T-helper 2 cell treated with Interferon-gamma antibody and Interleukin-4, amounts not matched to agents 5 μg/mL and 100 μg/mL, for 36 hours (primary cell): ENCODE measurements around the gene CES1.
"Not testable (repeated sequence)": the region's sequence is repeated elsewhere in the genome, so short reads cannot be mapped to it uniquely, and the experiment has no call there.

Source experiments
- DNase-seq: peaks from one replicate; pipeline ENCODE4 v3.0.0; 2021; ENCODE audit warnings: low spot score
- H3K27ac Mint-ChIP-seq: one replicate; pipeline ENCODE4 v1.8.0; 2021; ENCODE audit warnings: mild to moderate bottlenecking, mixed read lengths
- H3K27me3 Mint-ChIP-seq: one replicate; pipeline ENCODE4 v1.8.0; 2021; ENCODE audit warnings: low read depth, mixed read lengths
- H3K36me3 Mint-ChIP-seq: one replicate; pipeline ENCODE4 v1.8.0; 2021; ENCODE audit warnings: low read depth, mixed read lengths
- H3K4me1 Mint-ChIP-seq: one replicate; pipeline ENCODE4 v1.8.0; 2021; ENCODE audit warnings: low read depth, mixed read lengths
- H3K4me3 Mint-ChIP-seq: one replicate; pipeline ENCODE4 v1.8.0; 2022; ENCODE audit warnings: mild to moderate bottlenecking, moderate library complexity, mixed read lengths
- H3K9me3 Mint-ChIP-seq: one replicate; pipeline ENCODE4 v1.8.0; 2021; ENCODE audit warnings: mixed read lengths

CES1 gene

DNA sequence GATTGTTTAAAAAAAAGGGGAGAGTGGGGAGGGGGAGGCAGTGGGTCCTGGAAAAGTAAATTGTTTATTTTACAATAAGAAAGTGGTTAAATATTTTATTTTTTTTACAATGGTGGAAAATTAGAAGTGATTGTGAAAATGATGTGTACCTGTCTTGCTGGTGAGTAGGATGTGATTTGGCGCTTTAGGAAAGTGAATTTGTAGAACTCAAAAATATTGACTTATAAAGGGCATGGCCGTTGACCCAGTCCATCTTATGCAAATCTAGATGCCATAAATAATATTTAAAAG, 10.2 kb upstream of the CES1 start:
- H3K27me3 Mint-ChIP-seq, result no peaks in the 10 kb centered on the region
- H3K27ac Mint-ChIP-seq, result no peak overlapping the region
- H3K4me3 Mint-ChIP-seq, result no peak overlapping the region
- no peaks in the 10 kb centered on the region for H3K36me3 Mint-ChIP-seq
- no peaks in the 10 kb centered on the region for H3K4me1 Mint-ChIP-seq
- no peak for DNase-seq
- H3K9me3 Mint-ChIP-seq, result no peaks in the 10 kb centered on the region

DNA sequence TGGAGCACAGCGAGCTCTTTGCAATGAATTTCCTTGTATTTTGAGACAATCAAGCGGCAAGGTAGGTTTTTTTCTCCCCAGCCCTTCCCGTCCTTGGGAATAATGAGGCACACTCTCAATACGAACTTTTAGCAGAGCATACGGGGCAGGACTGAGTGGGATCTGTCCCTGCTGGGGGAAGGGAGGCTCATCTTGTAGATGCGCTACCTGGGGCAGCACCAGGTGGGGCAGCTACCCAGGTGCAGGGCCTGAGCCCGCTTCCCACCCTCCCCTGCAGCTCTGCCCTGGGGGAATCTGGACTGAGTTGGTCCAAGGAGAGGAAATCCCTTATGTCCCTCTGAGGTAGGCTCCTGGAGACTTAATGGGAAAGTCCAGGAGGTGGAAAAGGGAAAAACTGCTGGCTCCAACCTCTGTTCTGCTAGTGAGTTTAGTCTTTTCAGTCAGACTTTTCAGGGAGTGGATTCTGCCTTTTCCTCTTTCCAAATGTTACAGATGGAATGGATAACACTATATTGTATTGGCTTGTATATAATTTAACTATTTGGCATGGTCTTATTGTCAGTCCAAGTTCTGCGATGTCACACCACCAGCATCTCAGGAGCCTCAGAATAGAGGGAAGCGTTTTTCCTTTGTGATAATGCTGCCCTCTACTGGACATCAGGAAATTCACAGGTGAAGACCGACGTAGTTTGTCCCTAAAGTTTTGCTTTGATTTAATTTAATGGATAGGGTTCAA, 9.6 kb upstream of the CES1 start:
- Mint-ChIP-seq H3K4me3 (no peak overlapping the region), H3K4me1 (no peaks in the 10 kb centered on the region), H3K27me3 (no peaks in the 10 kb centered on the region), H3K36me3 (no peaks in the 10 kb centered on the region), H3K27ac (no peak overlapping the region), H3K9me3 (no peaks in the 10 kb centered on the region)
- DNase-seq, result peak; percentile 8

DNA sequence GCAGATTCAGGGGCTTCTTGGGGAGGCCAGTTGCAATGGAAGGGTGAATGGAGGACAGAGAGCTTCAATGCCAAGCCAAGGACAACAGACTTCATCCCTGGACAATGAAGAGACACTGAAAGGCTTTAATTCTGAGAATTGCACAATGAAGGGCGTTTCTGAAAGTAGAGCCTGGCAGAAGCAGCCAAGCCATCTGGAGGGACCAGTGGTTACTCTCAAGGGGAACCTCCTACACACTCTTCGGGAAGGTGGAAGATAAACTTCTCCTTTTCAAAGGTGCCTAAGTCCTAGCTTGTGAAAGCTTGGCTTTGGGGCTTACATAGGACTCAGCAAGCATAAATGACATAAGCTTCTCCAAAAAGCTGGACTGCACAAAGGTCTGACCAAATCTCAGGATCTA, 6.2 kb upstream of the CES1 start:
- Mint-ChIP-seq H3K9me3 (no peaks in the 10 kb centered on the region), H3K27me3 (no peaks in the 10 kb centered on the region), H3K4me3 (no peak overlapping the region), H3K4me1 (no peaks in the 10 kb centered on the region), H3K27ac (no peak overlapping the region), H3K36me3 (no peaks in the 10 kb centered on the region)
- DNase-seq, result no peak

DNA sequence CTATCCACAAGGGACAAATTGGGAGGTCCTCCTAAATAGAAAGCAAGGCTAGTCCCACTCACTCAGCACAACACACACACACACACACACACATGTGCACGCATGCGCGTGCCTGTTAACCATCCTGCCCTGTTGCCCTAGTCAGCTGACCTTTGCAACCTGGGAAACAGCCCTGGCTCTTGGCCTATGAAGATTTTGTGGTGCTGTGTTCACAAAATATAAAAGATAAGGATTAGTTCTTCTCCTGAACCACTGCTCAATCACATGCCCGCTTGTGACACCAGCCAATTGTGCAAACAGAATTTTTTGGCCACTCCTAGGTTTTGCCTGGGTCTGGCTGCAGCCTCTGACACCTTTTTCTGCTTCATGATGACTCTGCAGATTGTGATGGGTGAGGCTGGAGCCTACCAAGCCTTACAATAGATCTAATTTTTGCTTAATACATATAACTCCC, 3.3 kb upstream of the CES1 start:
- no peaks in the 10 kb centered on the region for H3K27me3 Mint-ChIP-seq
- DNase-seq, result no peak
- H3K4me3 Mint-ChIP-seq, result no peak overlapping the region
- H3K36me3 Mint-ChIP-seq, result no peaks in the 10 kb centered on the region
- H3K27ac Mint-ChIP-seq, result no peak overlapping the region
- H3K4me1 Mint-ChIP-seq, result no peaks in the 10 kb centered on the region
- H3K9me3 Mint-ChIP-seq, result no peaks in the 10 kb centered on the region

DNA sequence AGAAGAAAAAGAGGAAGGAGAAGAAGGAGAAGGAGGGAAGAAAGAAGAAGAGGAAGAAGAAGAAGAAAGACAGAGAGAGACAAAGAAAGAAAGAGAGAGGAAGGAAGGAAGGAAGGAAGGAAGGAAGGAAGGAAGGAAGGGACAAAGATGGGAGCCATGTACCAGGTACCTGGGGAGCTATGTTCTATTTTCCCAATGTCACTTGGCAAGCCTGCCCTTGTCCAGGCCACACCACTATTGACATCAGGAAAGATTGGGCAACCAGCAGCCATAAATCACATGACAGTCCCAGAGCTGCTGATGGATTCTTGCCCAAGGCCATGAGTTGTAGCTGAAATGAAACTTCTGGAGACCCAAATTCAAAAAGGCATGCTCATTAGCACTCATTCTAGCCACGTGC, 2.7 kb upstream of the CES1 start:
- Mint-ChIP-seq H3K27ac (no peak overlapping the region), H3K4me1 (no peaks in the 10 kb centered on the region), H3K9me3 (no peaks in the 10 kb centered on the region), H3K27me3 (no peaks in the 10 kb centered on the region), H3K36me3 (no peaks in the 10 kb centered on the region), H3K4me3 (no peak overlapping the region)
- no peak for DNase-seq

DNA sequence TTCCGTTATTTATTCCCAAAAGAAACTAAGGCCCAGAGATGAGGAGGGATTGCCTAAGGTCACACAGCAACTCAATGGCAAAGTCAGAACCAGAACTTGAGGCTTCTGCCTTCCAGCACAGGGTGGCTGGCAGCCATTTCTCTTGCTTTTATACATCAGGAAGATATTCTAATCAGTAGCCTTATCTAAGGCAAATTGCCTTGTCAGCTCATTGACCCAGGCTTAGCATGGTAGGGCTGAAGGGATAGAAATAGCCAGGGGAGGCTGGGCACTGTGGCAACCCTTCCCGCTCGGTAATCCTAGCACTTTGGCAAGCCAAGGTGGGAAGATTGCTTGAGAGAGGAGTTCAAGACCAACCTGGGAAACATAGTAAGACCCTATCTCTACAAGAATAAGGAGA, 2.3 kb upstream of the CES1 start:
- not testable (repeated sequence) for H3K36me3 Mint-ChIP-seq, H3K4me1 Mint-ChIP-seq, H3K27ac Mint-ChIP-seq, H3K4me3 Mint-ChIP-seq, H3K9me3 Mint-ChIP-seq, H3K27me3 Mint-ChIP-seq, DNase-seq

DNA sequence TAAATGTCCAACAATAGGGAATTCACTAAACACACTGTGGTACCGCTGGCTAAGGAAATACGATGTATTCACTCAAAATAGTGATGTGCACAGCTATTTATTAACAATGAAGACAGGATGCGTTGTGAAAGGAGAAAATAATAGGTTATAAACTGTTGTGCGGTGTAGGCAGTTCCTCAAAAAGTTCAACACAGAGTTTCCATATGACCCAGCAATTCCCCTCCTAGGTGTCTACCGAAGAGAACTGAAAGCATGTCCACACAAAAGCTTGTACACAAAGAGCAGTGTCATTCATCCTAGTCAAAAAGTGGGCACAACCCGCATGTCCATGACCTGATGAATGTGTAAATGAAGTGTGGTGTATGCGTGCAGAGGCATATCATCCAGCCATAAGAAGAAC, 1.2 kb upstream of the CES1 start:
- no peaks in the 10 kb centered on the region for H3K36me3 Mint-ChIP-seq
- H3K4me3 Mint-ChIP-seq, result no peak overlapping the region
- H3K4me1 Mint-ChIP-seq, result no peaks in the 10 kb centered on the region
- H3K27ac Mint-ChIP-seq, result no peak overlapping the region
- no peaks in the 10 kb centered on the region for H3K9me3 Mint-ChIP-seq
- H3K27me3 Mint-ChIP-seq, result no peaks in the 10 kb centered on the region
- DNase-seq, result no peak

DNA sequence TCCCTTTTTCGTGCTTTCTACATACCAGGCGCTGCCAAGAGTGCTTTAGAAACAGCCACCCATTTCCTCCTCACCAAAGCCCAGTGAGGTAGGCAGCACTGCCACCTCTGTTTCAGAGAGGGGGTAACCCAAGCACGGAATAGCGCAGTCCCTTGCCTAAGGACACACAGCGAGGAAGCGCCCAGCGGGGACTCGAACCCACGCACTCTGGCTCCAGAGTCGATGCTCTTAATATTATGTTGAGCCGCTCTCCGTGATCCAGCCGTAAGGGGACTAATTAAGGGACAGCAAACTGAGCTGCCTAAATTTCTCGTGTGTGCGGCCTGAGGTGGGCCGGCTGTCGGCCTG, 497 bp downstream of the CES1 start:
- no peaks in the 10 kb centered on the region for H3K36me3 Mint-ChIP-seq
- H3K4me3 Mint-ChIP-seq, result no peak overlapping the region
- H3K27me3 Mint-ChIP-seq, result no peaks in the 10 kb centered on the region
- no peak for DNase-seq
- H3K4me1 Mint-ChIP-seq, result no peaks in the 10 kb centered on the region
- no peak overlapping the region for H3K27ac Mint-ChIP-seq
- no peaks in the 10 kb centered on the region for H3K9me3 Mint-ChIP-seq

DNA sequence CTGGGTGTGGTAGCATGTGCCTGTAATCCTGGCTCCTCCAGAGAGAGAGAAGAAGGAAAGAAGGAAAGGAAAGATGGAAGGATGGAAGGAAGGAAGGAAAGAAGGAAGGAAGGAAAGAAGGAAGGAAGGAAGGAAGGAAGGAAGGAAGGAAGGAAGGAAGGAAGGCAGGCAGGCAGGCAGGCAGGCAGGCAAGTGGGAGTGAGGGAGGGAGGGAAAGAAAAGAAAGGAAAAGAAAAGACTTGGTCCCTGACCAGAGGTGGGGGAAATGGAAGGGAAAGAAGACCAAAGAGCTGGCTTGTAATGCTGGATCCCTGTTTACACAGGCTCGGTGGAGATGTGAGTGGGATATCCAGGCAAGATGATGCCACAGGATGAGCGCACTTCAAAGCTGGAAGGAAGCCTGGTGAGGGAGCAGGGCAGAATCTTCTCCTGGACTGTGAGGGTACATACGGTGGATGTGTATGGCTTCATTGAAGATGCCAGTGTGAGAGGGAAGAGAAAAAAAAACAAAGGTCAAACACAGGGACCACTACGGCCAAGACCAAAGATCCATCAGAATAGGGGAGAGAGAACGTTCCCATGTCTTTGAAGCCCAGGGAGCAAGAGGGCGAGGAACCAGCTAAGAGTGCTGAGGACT, 2.1 kb downstream of the CES1 start:
- no peak overlapping the region for H3K27ac Mint-ChIP-seq
- no peaks in the 10 kb centered on the region for H3K4me1 Mint-ChIP-seq
- H3K27me3 Mint-ChIP-seq, result no peaks in the 10 kb centered on the region
- no peak for DNase-seq
- no peak overlapping the region for H3K4me3 Mint-ChIP-seq
- H3K36me3 Mint-ChIP-seq, result no peaks in the 10 kb centered on the region
- H3K9me3 Mint-ChIP-seq, result no peaks in the 10 kb centered on the region

DNA sequence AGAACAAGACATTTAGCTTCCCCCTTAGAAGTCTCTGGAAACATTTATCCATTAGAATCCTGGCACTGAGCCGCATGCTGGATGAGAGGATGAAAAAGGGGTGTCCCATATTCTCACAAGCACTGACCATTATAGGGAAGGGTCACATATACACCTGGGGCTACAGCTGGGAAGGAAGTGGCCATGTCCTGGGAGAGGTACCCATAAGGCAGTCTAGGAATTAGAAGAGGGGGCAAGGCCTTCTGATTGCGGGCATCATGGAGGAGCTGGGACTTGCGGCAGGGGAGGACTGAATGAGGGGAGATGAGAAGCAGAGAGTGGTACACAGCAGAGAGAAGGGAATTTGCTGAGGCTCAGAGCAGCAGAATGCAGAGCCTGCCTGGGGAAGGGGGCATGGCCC, 3.7 kb downstream of the CES1 start:
- not testable (repeated sequence) for DNase-seq, H3K27me3 Mint-ChIP-seq, H3K36me3 Mint-ChIP-seq, H3K9me3 Mint-ChIP-seq, H3K27ac Mint-ChIP-seq, H3K4me3 Mint-ChIP-seq, H3K4me1 Mint-ChIP-seq

DNA sequence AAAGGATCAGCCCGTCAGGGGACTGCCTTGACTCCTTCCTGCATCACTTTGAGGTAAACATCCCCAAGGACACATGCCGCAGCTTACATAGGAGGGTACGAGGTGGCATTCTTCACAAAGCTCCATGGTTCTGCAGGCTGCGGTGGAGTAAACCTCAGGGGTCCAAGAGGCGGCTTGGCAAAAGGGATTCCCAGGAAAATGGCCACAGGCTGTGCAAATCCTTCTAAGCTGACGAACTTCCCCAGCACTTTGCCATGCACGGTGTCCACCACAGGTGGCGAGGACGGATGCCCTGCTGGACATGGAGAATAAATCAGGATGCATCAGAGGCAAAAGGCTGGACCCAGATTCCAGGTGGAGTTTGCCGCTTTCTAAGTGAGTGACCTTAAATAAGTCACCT, 4.2 kb downstream of the CES1 start:
- no peak overlapping the region for H3K4me3 Mint-ChIP-seq
- H3K9me3 Mint-ChIP-seq, result no peaks in the 10 kb centered on the region
- H3K4me1 Mint-ChIP-seq, result no peaks in the 10 kb centered on the region
- no peak for DNase-seq
- H3K27ac Mint-ChIP-seq, result no peak overlapping the region
- H3K36me3 Mint-ChIP-seq, result no peaks in the 10 kb centered on the region
- H3K27me3 Mint-ChIP-seq, result no peaks in the 10 kb centered on the region

DNA sequence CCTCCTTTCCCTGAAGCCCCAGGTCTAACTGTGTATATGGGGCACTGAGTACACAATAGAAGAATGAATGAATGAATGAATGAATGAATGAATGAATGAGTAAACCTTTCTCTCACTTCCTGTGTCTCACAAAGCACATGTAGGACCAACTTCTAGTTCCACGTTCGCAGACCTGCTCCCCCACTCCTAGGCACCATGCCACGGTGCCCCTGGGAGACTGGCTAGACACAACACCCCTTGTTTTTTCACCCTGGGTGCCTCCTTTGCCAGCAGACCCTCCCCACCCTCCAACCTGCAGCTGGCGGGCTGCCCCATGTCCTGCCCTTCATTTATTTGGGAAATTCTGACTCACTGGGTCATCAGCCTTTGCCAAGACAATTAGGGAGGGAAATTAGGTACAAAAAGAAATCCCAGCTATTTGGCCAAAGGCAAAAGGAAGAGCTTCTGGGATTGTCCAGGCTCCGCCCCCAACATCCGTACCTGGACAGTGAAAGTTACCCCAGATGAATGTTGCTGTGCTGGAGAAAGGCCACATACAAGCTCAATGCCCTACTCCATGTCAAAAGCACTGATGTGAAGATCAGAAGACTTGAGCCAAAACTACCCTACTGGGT, 7.7 kb downstream of the CES1 start:
- no peaks in the 10 kb centered on the region for H3K9me3 Mint-ChIP-seq
- H3K36me3 Mint-ChIP-seq, result no peaks in the 10 kb centered on the region
- DNase-seq, result no peak
- no peak overlapping the region for H3K27ac Mint-ChIP-seq
- no peaks in the 10 kb centered on the region for H3K4me1 Mint-ChIP-seq
- H3K4me3 Mint-ChIP-seq, result no peak overlapping the region
- no peaks in the 10 kb centered on the region for H3K27me3 Mint-ChIP-seq

DNA sequence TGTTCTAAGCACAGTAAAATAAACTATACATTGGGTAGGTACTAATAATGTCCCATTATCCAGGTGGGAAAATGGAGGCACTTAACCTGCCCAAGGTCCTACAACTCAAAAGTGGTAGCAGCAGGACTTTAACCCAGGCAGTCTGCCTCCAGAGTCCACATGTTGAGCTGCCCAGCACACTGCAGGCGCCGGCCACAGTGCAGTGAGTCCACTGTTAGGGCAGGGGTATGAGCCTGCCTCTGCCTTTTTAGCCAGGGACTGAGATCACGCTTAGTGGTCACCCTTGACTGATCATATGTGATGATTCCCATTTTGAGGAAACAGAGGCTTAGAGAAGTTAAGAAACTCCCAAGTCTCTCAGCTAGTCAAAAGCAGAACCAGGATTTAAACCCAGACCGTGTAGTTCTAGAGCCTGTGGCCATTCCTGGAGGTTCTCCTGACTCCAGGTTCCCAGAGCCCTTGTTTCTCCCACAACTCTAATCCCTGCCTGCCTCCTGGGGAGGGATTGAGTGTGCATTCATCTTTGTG, 8.4 kb downstream of the CES1 start:
- no peaks in the 10 kb centered on the region for H3K4me1 Mint-ChIP-seq
- H3K27ac Mint-ChIP-seq, result no peak overlapping the region
- no peak overlapping the region for H3K4me3 Mint-ChIP-seq
- H3K36me3 Mint-ChIP-seq, result no peaks in the 10 kb centered on the region
- no peak for DNase-seq
- no peaks in the 10 kb centered on the region for H3K9me3 Mint-ChIP-seq
- H3K27me3 Mint-ChIP-seq, result no peaks in the 10 kb centered on the region

DNA sequence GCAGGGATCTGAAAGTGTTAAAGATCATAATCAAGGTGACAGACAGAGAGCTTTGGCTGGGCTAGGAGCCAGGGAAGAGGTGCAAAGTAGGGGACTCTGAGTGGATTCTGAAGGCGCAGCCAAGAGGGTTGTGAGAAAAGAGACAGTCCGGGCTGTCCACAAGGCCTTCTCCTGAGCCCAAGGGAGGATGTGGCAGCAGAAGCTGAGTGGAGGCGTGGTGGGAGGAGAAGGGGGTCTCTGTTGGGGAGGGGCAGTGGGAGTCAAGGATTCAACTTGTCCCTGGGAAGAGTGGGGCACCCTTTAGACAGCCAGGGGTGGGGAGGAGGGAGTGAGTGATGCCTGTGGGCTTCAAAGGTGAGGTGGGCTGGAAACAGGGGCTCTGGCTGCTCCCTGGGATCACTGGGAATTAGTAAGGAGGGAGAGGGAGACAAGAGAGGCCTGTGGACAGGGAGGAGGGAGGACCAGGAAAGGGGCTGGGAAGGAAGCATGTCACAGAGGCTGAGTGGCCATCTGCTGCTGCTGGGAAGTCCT, 10.6 kb downstream of the CES1 start:
- Mint-ChIP-seq H3K36me3 (no peaks in the 10 kb centered on the region), H3K9me3 (no peaks in the 10 kb centered on the region), H3K4me1 (no peaks in the 10 kb centered on the region), H3K27ac (no peak overlapping the region), H3K27me3 (no peaks in the 10 kb centered on the region), H3K4me3 (no peak overlapping the region)
- no peak for DNase-seq
